Nucleus accumbens (tissue), 56 donors: ENCODE results near the gene SSH2.
"Not testable (repeated sequence)": the region's sequence is repeated elsewhere in the genome, so short reads cannot be mapped to it uniquely, and the experiment has no call there.

ENCODE experiments used
- DNase-seq, 56 donors: peaks; one replicate each; lab custom pipeline; 2025; lab: John Stamatoyannopoulos, UW

Gene SSH2

DNA sequence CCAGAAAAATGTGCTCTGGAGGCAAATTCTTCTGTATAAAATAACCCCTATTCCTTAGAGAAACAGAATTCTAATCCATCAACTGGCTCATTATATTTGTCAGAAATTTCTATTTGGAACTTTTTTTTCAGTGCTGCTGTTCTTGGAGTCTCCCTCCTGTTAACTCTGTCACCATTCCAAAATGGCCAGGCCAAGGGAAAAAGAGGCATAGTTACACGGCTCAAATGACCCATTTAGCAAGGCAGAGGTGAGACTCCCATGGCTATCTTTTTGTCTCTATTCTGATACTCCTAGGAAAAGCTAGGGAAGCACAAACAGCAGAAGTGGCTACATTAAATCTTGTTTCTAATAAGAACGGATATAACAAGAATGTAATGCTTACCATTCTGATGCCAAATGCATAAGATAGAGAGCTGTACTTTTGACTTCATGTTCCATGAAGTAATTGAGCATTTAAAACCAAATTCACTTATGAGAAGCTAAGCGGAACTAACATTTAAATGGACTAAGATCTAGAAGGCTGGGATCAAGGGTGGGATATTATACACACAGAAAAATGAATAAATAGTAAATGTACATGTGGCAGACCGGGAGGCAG lies 242.9 kb downstream of the SSH2 start:
- peak in 1 of 56 donors; percentile 11 for DNase-seq

DNA sequence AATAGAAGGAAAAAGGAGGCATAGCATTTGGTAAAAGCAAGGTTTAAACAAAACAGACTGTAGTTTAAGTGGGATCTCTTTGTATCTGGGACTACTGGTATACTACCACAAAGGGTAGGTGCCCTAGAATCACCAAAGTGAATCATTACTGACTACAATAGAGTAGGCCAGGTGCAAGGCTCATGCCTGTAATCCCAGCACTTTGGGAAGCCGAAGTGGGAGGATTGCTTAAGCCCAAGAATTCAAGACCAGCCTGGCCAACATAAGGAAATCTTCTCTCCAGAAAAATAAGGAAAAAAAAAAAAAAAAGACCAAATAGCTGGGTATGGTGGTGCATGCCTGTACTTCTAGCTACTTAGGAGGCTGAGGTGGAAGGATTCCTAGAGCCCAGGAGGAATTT lies 246.5 kb downstream of the SSH2 start:
- DNase-seq, result no peak

DNA sequence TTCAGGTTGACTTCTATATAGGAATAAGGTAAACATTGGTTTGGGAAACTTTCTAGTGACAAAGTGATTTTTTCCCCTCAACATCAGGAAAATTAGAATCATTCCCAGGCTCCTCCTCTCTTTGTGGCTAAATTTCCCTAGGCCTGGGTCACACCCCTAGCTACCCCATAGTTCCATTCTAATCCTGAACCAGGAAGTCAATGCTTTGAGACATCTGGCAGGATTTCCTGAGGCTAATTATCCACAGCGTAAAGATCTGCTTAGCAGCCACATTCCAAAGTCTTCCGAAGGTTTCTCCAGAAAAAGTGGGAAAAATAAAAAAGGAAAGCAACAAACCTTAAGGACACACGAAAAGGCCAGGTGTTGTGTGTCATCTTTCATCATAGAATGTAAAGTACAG lies 247.0 kb downstream of the SSH2 start:
- no peak for DNase-seq

DNA sequence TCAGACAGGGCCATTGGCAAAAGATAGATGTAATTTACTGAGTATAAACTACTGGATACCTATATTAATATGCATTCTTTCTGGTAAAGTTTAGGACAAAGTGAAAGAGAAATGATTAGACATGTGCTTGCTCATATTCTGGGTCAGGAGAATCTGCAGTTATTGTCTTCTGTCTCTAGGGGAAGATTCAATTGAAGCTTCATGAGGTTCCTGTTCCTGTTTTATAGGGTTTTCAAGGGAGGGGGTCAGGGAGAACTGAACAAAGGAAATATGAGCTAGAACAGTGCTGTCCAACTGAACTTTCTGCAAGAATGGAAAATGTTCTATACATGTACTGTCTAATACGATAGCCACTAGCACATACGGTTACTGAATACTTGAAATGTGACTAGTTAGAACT lies 248.0 kb downstream of the SSH2 start:
- DNase-seq, result no peak

DNA sequence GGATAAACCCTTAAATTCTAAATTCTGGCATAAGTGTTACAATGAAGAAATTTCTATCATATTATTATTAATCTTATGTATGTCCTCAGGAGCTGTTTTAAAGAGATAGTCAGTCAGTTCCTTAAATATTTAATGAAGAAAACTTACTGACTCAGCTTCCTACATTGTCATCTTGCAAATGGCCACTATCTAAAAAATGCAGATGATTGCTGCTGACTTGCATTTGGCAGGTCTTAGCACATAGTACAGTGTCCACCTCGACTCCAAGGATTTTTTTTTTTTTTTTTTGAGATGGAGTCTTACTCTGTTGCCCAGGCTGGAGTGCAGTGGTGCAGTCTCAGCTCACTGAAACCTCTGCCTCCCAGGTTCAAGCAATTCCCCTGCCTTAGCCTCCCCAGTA lies 252.2 kb downstream of the SSH2 start:
- no peak for DNase-seq

DNA sequence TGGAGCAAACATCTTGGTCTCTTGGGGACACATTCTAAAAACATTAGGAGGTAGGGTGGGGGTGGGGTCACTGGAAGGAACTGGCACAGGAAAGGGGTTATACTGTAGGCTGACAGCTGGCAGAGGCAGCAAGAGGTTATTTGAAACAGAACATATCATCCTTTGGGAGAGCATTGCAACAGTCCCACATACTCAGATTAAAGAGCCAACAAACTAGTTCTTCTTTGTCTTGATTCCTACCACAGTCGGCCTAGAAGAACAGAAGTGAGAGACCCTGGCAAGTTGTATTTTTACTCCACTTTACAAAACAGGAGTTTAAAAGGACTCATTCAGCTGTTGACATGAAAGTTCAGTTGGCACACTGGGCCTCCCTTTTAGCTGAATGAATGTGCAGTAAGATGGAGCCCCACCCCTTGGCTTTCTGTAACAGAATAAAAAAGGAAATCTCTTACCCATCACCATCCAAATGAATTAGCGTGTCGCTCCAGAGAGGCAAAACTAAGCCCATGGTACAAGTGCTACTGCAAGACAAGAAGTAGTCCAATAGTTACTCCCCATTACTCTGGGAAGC lies 252.7 kb downstream of the SSH2 start:
- peak in 11 of 56 donors; percentile 3 to 54 (median 16) for DNase-seq

DNA sequence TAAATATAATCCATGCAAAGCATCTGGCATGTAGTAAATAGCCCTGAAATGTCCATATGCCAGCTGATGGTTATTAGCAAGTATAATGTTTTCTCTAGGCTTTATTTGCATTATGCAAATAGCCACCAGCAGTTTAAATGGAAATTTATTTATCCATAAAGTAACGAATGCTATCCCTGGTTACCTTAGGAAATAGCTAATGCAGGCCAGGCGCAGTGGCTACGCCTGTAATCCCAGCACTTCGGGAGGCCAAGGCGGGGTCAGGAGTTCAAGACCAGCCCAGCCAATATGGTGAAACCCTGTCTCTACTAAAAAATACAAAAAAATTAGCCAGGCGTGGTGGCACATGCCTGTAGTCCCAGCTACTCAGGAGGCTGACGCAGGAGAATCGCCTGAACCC lies 254.1 kb downstream of the SSH2 start:
- DNase-seq, result not testable (repeated sequence)

DNA sequence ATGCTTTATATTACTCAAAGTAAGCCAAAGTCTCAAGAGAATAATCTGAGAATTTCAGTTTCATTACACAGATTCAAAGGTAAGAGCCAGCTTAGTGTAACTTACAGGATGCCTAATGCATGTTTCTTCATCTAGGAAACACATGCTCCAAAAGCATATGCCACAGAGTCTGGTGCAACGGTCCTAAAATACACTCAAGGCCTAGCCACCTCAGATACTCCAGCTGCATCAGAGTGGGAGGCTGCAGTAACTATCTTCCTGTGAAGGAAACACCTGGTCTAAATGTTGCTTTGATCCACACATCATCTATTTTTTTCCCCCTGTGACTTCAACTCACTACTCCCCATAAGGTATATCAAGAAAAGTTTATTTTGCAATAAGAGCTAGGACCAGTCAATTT lies 255.7 kb downstream of the SSH2 start:
- DNase-seq, result no peak

DNA sequence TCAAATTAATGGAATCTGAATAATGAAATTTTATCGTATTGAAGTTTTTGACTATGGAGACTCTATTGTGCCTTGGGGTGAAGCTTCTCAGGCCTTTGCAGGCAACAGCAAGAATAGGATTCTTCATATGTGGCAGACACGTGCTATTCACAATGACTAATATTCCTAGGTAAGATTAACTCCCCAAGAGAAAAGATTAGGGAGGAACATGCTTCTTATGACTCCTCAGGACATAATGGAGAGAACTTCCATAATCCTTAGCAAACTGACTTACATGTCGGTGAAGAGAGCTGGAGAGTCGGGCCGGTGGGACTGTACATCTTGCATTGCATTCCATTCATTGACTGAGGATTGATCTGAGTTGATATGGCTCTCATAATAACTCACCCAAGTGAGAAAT lies 258.4 kb downstream of the SSH2 start:
- no peak for DNase-seq

DNA sequence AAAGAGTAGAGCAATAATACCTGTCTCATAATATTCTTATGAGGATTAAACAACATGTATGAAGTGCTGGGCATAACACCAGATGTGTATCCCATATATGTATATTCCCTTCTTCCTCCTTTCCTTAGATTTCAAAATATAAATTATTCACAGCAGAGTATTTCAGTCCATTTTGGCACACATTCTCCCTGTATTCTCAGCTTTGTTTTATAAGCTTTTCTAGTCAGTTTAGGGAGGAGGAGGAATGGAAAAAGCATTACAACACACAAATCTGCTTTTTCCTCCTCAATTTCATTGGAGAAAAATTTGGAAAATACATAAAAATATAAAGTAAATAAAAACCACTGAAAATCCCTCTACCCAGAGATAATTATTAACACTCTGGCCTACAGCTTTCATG lies 260.8 kb downstream of the SSH2 start:
- no peak for DNase-seq

DNA sequence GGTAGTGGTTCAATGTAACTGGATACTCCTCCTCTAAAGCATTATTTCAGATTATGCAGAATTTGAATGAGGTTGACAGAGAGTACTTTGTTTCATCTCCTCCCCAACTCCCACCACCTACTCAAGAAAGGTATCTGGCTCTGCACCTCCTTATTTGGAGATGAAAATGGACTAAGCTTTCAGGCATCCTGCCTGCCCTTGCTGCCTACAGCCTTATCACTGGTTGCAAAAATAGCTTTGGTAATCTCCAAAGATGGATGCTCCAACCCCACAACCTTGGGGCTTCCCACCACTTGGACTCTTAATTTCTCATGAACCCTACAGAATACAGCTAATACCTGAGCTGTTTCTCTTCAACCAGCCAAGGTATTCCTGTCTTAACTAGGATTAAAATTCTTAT lies 262.1 kb downstream of the SSH2 start:
- no peak for DNase-seq

DNA sequence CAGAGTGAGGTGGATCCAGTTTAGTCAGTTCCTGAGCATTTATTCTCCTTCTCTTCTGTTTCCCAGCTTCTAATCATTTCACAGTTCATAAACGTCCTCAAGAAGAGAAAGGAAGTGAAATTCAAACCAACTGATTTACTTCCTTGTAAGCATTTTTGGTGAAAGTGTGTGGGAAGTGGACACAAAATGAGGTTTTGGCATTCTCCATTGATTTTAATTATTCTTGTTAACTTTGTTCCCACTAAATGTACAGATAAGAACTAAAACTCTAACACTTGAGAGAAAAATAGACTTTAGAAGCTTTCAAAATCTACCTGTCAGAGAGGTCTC lies 264.6 kb downstream of the SSH2 start:
- no peak for DNase-seq

DNA sequence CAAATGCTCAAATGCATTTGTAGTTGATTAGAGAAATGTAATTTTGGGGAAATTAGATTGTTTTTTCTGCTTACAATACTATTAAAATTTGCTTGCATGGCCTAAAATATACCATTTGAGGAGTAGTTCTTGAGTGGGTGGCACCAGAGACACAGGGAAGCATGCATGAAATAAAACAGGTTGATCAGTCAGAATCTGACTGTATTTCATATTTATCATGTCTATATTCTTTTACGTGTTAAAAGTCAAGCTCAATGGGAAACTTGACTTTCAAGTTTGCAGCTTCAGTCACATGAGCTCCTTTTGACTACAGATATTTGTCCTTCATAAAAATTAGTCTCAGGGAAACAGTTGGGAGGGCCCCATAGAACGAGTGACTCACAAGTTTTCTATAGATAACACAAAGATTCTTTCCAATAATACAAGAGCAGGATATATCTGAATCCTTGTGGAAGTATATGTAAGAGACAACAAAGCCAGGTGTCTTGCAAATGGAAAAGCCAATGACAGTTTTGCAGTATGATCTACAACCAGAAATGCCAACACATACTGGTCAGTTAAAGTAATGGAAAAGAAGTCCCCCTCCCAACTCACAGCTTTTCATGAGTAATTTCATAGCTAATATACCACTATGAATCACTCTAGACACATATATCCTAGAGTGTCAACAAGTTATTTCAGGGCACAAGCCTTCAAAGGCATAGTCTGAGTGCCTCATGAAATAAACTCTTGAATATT lies 265.1 kb downstream of the SSH2 start:
- no peak for DNase-seq

DNA sequence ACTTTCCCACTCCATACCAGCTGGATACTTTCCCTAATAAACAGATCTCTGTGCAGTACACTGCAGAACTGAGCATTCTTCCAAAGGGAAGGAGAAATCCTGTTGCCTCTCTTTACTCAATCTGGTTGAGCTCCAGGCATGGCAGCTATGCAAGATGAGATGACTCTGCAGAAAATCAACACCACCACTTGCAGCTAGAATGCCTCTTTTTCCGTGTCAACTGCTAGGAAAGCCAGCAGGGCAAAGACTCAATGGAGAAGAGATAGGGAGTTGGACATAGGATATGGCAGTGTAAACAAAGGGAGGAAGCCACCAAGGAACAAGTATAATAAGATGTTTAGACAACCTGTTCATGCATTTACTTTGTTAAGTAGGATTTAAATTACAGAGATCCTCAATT lies 266.9 kb downstream of the SSH2 start:
- no peak for DNase-seq

DNA sequence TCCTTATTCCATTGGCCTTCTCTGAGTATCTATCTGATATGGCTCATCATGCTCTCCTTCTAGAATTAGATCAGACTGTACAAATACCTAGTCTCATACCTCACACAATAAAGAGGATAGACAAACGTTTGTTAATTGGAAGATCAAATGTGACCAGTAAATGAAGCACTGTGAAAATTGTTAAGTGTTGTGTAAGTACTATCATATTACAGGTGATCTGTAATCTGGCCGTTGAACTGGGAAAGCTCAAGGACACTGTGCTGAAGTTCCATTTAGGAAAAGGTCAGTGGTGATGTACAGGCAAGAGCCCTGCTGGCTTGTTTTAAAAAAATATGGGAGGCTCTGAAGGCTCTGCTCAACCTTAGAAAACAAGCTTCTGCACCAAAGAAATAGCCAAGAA lies 268.8 kb downstream of the SSH2 start:
- DNase-seq, result no peak

DNA sequence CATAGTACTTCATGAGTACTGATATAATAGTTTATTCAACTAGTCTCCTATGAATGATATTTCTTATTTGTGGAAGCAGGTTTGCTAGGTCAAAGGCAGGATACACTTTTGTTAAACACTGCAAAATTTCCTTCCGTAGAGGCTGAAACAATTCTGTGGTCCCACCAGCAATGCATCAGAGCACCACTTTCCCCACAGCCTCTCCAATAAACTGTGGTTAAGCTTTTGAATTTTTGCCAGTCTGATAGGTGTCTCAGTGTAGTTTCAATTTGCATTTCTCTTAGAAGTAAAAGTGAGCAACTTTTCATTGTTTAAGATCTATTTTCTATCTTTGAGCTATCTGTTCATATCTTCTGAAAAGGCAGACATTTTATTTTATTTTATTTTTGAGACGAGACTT lies 270.9 kb downstream of the SSH2 start:
- DNase-seq, result no peak

DNA sequence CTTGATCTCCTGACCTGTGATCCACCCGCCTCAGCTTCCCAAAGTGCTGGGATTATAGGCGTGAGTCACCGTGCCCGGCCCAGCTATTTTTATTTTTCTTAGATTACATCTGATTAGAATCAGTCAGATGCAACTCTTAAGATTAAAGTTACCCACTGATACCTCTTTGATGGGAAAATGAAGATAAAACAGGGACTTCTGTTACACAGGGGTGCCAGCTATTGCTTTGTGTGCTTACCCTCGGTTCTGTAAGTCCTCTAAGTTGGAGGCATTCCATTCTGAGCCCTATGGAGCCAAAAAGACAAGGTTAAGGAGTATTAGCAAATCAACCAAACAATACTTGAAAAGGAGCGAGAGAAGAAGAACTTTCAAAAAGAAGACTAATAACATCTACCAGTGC lies 274.7 kb downstream of the SSH2 start:
- DNase-seq, result no peak

DNA sequence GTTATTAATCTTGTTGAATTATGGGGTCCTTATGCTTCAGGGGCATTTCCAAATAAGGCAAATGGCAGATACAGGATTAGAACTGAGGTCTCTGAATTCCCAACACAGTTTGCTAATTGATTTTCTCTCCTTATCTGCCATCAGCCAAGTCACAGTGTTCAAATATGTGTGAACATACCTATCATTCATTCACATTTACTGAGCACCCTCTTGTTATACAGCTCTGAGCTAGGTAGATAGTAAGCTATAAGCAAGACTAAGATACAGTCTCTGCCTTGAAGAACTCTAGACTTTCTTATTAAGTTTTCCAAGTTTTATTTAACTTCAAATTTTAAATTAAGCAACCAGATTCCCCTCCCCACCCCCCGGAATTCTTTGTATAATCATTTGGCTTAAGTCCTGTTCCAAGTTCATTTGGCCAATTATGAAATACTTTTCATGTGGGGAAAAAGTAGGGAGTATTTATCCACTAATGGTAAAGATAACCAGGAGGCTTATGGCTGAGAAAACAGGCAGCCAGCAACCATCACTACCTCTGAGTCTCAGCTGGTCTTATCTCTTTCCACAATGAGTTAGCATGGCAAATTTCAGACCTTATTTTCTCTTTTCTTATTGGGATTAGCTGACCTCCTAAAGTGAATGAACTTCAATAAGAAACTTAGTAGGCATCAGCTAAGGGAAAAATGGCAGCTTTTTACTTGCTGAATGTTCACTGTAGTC lies 275.9 kb downstream of the SSH2 start:
- DNase-seq, result no peak

DNA sequence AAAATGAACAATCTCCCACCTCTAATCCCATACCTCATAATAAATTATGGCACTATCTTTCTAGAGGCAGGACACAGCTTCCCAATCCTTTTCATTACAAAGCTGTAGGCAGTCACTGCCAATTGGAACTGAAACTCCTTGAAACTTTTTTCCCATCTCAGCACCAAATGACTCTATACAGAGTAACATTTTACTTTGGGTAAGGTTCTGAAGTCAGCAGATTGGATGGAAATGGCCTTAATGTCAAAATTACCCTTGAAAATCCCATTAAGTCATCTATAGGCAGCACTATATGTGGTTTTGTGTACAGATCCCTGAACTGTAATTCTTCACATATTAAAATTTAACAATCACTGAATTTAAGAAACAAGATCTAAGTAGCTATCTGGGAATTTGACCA lies 277.1 kb downstream of the SSH2 start:
- DNase-seq, result no peak

DNA sequence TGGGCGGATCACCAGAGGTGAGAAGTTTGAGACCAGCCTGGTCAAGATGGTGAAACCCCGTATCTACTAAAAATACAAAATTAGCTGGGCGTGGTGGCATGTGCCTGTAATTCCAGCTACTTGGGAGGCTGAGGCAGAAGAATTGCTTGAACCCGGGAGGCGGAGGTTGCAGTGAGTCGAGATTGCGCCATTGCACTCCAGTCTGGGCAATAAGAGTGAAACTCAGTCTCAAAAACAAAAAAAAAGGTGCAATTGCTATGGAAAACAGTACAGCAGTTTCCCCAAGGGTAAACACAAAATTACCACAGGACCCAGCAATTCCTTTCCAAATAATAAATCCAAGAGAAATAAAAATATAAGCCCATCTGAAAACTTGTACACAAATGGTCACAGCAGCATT lies 278.1 kb downstream of the SSH2 start:
- not testable (repeated sequence) for DNase-seq

DNA sequence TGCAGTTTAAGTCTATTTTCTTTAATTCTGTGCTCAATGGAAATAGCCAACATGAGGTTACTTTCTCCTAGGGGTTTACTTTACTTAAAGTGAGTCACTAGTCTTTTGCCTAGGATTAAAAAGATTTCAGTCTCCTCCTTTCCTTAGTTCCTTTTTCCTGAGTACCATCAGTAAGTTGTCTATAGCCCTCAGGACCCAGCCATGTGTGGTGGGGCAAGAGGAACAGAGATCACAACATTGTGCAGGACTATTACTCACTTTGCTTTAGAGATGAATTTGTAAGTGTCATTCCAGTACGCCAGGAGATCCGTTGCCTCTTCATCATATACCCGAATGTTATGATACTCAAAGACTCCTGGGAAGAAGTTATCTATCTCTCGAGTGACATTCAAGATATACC lies 279.6 kb downstream of the SSH2 start:
- no peak for DNase-seq

DNA sequence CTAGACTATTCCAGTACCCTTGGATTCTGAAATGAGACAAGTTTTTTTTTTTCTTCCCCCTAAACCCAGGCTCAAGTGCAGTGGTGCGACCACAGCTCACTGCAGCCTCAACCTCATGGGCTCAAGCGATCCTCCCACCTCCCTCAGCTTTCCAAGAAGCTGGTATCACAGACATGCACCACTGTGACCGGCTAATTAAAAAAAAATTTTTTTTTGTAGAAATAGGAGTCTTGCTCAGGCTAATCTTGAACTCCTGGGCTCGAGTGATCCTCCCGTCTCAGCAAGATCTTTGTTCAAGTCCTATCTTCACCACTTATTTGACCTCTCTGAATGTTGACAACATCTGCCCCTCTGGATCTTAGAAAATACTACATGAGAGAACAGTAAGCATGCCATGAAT lies 280.7 kb downstream of the SSH2 start:
- DNase-seq, result no peak
